Stimulated activated CD4-positive, alpha-beta T cell treated with anti-CD3 and anti-CD28 coated beads, TNF-alpha, amount 100 ng/mL, for 4 hours (primary cell): ENCODE measurements around the gene MYH7B.

Experiments
- DNase-seq, 3 experiments: peaks; one replicate each; pipeline ENCODE4 v3.0.0-alpha.2; 2020; ENCODE audit warnings: low read depth in 3 of 3

The MYH7B gene

GRCh38 chr20:35004749-35005462, 49.2 kb downstream of the MYH7B start:
- no peak for DNase-seq
